ENCODE results near the gene MKRN3.

The MKRN3 gene

GRCh38 chr15:23564821-23565394, 566 bp upstream of the MKRN3 start:
- Histone ChIP-seq H2AFZ (ENCODE audit: low read length) (no peak overlapping the region), H3K36me3 (replicated peaks; ENCODE audit: insufficient read depth, low read length) (no peaks in the 10 kb centered on the region), H3K27ac (ENCODE audit: low read length) (no peak overlapping the region), H3K9me3 (replicated peaks; ENCODE audit: insufficient read depth, low read length) (no peaks in the 10 kb centered on the region), H3F3A (ENCODE audit: insufficient read depth, low read length) (no peaks in the 10 kb centered on the region), H3K9ac (ENCODE audit: low read length) (no peak overlapping the region), H3K4me2 (ENCODE audit: low read depth, low read length) (no peak overlapping the region), H3K4me3 (ENCODE audit: low read length) (no peak overlapping the region), H3K9me2 (replicated peaks; ENCODE audit: insufficient read depth, low read length) (no peaks in the 10 kb centered on the region), H3K79me2 (ENCODE audit: low read length) (no peaks in the 10 kb centered on the region), H3K27me3 (replicated peaks; ENCODE audit: insufficient read depth, low read length) (no peaks in the 10 kb centered on the region), H3K4me1 (ENCODE audit: low read length) (no peaks in the 10 kb centered on the region), H4K20me1 (ENCODE audit: insufficient read depth, low read length) (no peaks in the 10 kb centered on the region)
- TF ChIP-seq CTCF (IDR thresholded peaks at IDR 0.05; ENCODE audit: low read length) = no peak
- no peak for TF ChIP-seq EZH2phosphoT487 (IDR thresholded peaks at IDR 0.05; ENCODE audit: low read length)
- TF ChIP-seq EZH2 (optimal IDR thresholded peaks at IDR 0.05; ENCODE audit: low read depth, low read length) = no peak
- DNase-seq = no peak

GRCh38 chr15:23566071-23566554, 639 bp downstream of the MKRN3 start:
- TF ChIP-seq EZH2 (optimal IDR thresholded peaks at IDR 0.05; ENCODE audit: low read depth, low read length) (no peak), EZH2phosphoT487 (IDR thresholded peaks at IDR 0.05; ENCODE audit: low read length) (no peak)
- no peaks in the 10 kb centered on the region for H3K9me3 ChIP-seq (replicated peaks; ENCODE audit: insufficient read depth, low read length)
- no peak overlapping the region for H3K27ac ChIP-seq (ENCODE audit: low read length)
- H3K9me2 ChIP-seq (replicated peaks; ENCODE audit: insufficient read depth, low read length) = no peaks in the 10 kb centered on the region
- no peaks in the 10 kb centered on the region for H3K79me2 ChIP-seq (ENCODE audit: low read length)
- DNase-seq = no peak
- no peaks in the 10 kb centered on the region for H3K4me1 ChIP-seq (ENCODE audit: low read length)
- no peaks in the 10 kb centered on the region for H3F3A ChIP-seq (ENCODE audit: insufficient read depth, low read length)
- H3K27me3 ChIP-seq (replicated peaks; ENCODE audit: insufficient read depth, low read length) = no peaks in the 10 kb centered on the region
- no peaks in the 10 kb centered on the region for H4K20me1 ChIP-seq (ENCODE audit: insufficient read depth, low read length)
- no peak overlapping the region for H3K4me3 ChIP-seq (ENCODE audit: low read length)
- no peaks in the 10 kb centered on the region for H3K36me3 ChIP-seq (replicated peaks; ENCODE audit: insufficient read depth, low read length)
- H3K4me2 ChIP-seq (ENCODE audit: low read depth, low read length) = no peak overlapping the region
- H2AFZ ChIP-seq (ENCODE audit: low read length) = no peak overlapping the region
- H3K9ac ChIP-seq (ENCODE audit: low read length) = no peak overlapping the region

GRCh38 chr15:23566651-23567050, 1.2 kb downstream of the MKRN3 start:
- Histone ChIP-seq H3K36me3 (replicated peaks; ENCODE audit: insufficient read depth, low read length) (no peaks in the 10 kb centered on the region), H3F3A (ENCODE audit: insufficient read depth, low read length) (no peaks in the 10 kb centered on the region), H3K27me3 (replicated peaks; ENCODE audit: insufficient read depth, low read length) (no peaks in the 10 kb centered on the region), H3K4me3 (ENCODE audit: low read length) (no peak overlapping the region), H3K9me2 (replicated peaks; ENCODE audit: insufficient read depth, low read length) (no peaks in the 10 kb centered on the region), H3K79me2 (ENCODE audit: low read length) (no peaks in the 10 kb centered on the region), H4K20me1 (ENCODE audit: insufficient read depth, low read length) (no peaks in the 10 kb centered on the region), H3K4me2 (ENCODE audit: low read depth, low read length) (no peak overlapping the region), H2AFZ (ENCODE audit: low read length) (no peak overlapping the region), H3K27ac (ENCODE audit: low read length) (no peak overlapping the region), H3K9ac (ENCODE audit: low read length) (no peak overlapping the region), H3K9me3 (replicated peaks; ENCODE audit: insufficient read depth, low read length) (no peaks in the 10 kb centered on the region), H3K4me1 (ENCODE audit: low read length) (no peaks in the 10 kb centered on the region)
- no peak for TF ChIP-seq EZH2phosphoT487 (IDR thresholded peaks at IDR 0.05; ENCODE audit: low read length)
- DNase-seq = no peak

- Histone ChIP-seq H3K4me2 (ENCODE audit: low read depth, low read length) (no peak overlapping the region), H3K9me2 (replicated peaks; ENCODE audit: insufficient read depth, low read length) (no peaks in the 10 kb centered on the region), H3K27me3 (replicated peaks; ENCODE audit: insufficient read depth, low read length) (no peaks in the 10 kb centered on the region), H3K79me2 (ENCODE audit: low read length) (no peaks in the 10 kb centered on the region), H3K4me1 (ENCODE audit: low read length) (no peaks in the 10 kb centered on the region), H4K20me1 (ENCODE audit: insufficient read depth, low read length) (no peaks in the 10 kb centered on the region), H3K9me3 (replicated peaks; ENCODE audit: insufficient read depth, low read length) (no peaks in the 10 kb centered on the region), H2AFZ (ENCODE audit: low read length) (no peak overlapping the region), H3K36me3 (replicated peaks; ENCODE audit: insufficient read depth, low read length) (no peaks in the 10 kb centered on the region), H3F3A (ENCODE audit: insufficient read depth, low read length) (no peaks in the 10 kb centered on the region), H3K9ac (ENCODE audit: low read length) (no peak overlapping the region), H3K4me3 (ENCODE audit: low read length) (no peak overlapping the region), H3K27ac (ENCODE audit: low read length) (no peak overlapping the region)
- no peak for DNase-seq
- TF ChIP-seq EZH2 (optimal IDR thresholded peaks at IDR 0.05; ENCODE audit: low read depth, low read length) (no peak), EZH2phosphoT487 (IDR thresholded peaks at IDR 0.05; ENCODE audit: low read length) (no peak), CTCF (IDR thresholded peaks at IDR 0.05; ENCODE audit: low read length) (no peak)
Observed at GRCh38 chr15:23567921-23568320, 2.4 kb downstream of the MKRN3 start.

All from MM.1S (cell line).